ENCODE data around the gene PGP.

PGP gene

GRCh38 chr16:2190002-2190658, 24.5 kb downstream of the PGP start:
- no peak for DNase-seq
- in situ Hi-C loops (cut with MboI; ENCODE audit: low pct_unique_long_range_greater_than_20kb, low sequenced_read_pairs) = no loop called here

- no peak for DNase-seq
- in situ Hi-C loops (cut with MboI; ENCODE audit: low pct_unique_long_range_greater_than_20kb, low sequenced_read_pairs) = no loop called here
Observed at GRCh38 chr16:2189252-2189893, 25.3 kb downstream of the PGP start.

GRCh38 chr16:2188395-2188794, 26.2 kb downstream of the PGP start:
- in situ Hi-C loops (cut with MboI; ENCODE audit: low pct_unique_long_range_greater_than_20kb, low sequenced_read_pairs) = no loop called here

GRCh38 chr16:2187212-2187611, 27.4 kb downstream of the PGP start:
- DNase-seq = no peak
- in situ Hi-C loops (cut with MboI; ENCODE audit: low pct_unique_long_range_greater_than_20kb, low sequenced_read_pairs) = no loop called here

More at GRCh38 chr16:2188395-2188794, 26.2 kb downstream of the PGP start:
- DNase-seq = no peak

GRCh38 chr16:2186505-2186904, 28.1 kb downstream of the PGP start:
- DNase-seq = no peak
- in situ Hi-C loops (cut with MboI; ENCODE audit: low pct_unique_long_range_greater_than_20kb, low sequenced_read_pairs) = no loop called here

- no peak for DNase-seq
- in situ Hi-C loops (cut with MboI; ENCODE audit: low pct_unique_long_range_greater_than_20kb, low sequenced_read_pairs) = no loop called here
Observed at GRCh38 chr16:2186064-2186463, 28.6 kb downstream of the PGP start.

- no peak for DNase-seq
- in situ Hi-C loops (cut with MboI; ENCODE audit: low pct_unique_long_range_greater_than_20kb, low sequenced_read_pairs) = no loop called here
Observed at GRCh38 chr16:2184962-2185361, 29.7 kb downstream of the PGP start.

GRCh38 chr16:2184346-2184745, 30.3 kb downstream of the PGP start:
- in situ Hi-C loops (cut with MboI; ENCODE audit: low pct_unique_long_range_greater_than_20kb, low sequenced_read_pairs) = no loop called here
- no peak for DNase-seq

GRCh38 chr16:2183671-2184070, 31.0 kb downstream of the PGP start:
- in situ Hi-C loops (cut with MboI; ENCODE audit: low pct_unique_long_range_greater_than_20kb, low sequenced_read_pairs) = no loop called here
- no peak for DNase-seq

- no peak for DNase-seq
- in situ Hi-C loops (cut with MboI; ENCODE audit: low pct_unique_long_range_greater_than_20kb, low sequenced_read_pairs) = no loop called here
Observed at GRCh38 chr16:2181952-2182351, 32.7 kb downstream of the PGP start.

- no peak for DNase-seq
- in situ Hi-C loops (cut with MboI; ENCODE audit: low pct_unique_long_range_greater_than_20kb, low sequenced_read_pairs) = no loop called here
Observed at GRCh38 chr16:2180962-2181923, 33.4 kb downstream of the PGP start.

GRCh38 chr16:2180461-2180860, 34.2 kb downstream of the PGP start:
- in situ Hi-C loops (cut with MboI; ENCODE audit: low pct_unique_long_range_greater_than_20kb, low sequenced_read_pairs) = no loop called here
- DNase-seq = no peak

- in situ Hi-C loops (cut with MboI; ENCODE audit: low pct_unique_long_range_greater_than_20kb, low sequenced_read_pairs) = no loop called here
- DNase-seq = no peak
Observed at GRCh38 chr16:2179576-2179975, 35.1 kb downstream of the PGP start.

- no peak for DNase-seq
- in situ Hi-C loops (cut with MboI; ENCODE audit: low pct_unique_long_range_greater_than_20kb, low sequenced_read_pairs) = no loop called here
Observed at GRCh38 chr16:2179107-2179501, 35.5 kb downstream of the PGP start.

- in situ Hi-C loops (cut with MboI; ENCODE audit: low pct_unique_long_range_greater_than_20kb, low sequenced_read_pairs) = no loop called here
- no peak for DNase-seq
Observed at GRCh38 chr16:2178321-2179106, 36.1 kb downstream of the PGP start.

- in situ Hi-C loops (cut with MboI; ENCODE audit: low pct_unique_long_range_greater_than_20kb, low sequenced_read_pairs) = no loop called here
- DNase-seq = no peak
Observed at GRCh38 chr16:2177561-2177960, 37.1 kb downstream of the PGP start.

GRCh38 chr16:2177101-2177500, 37.5 kb downstream of the PGP start:
- in situ Hi-C loops (cut with MboI; ENCODE audit: low pct_unique_long_range_greater_than_20kb, low sequenced_read_pairs) = no loop called here
- no peak for DNase-seq

GRCh38 chr16:2176047-2176446, 38.6 kb downstream of the PGP start:
- no peak for DNase-seq

GRCh38 chr16:2175454-2175853, 39.2 kb downstream of the PGP start:
- no peak for DNase-seq
- in situ Hi-C loops (cut with MboI; ENCODE audit: low pct_unique_long_range_greater_than_20kb, low sequenced_read_pairs) = no loop called here

More at GRCh38 chr16:2176047-2176446, 38.6 kb downstream of the PGP start:
- in situ Hi-C loops (cut with MboI; ENCODE audit: low pct_unique_long_range_greater_than_20kb, low sequenced_read_pairs) = no loop called here
